GM21576 (cell line): Measurements from ENCODE around the gene MYH9.
"Not testable (repeated sequence)": the region's sequence is repeated elsewhere in the genome, so short reads cannot be mapped to it uniquely, and the experiment has no call there.

Experiments used
- ATAC-seq: cut with Tn5 transposase; IDR thresholded peaks from one replicate; pipeline ENCODE4 v1.9.1; 2021; ENCODE audit warnings: mild to moderate bottlenecking, moderate library complexity; ENCODE audit not compliant: unreplicated experiment

Gene MYH9

GRCh38 chr22:36280379-36280778 lies 107.4 kb downstream of the MYH9 start:
- no peak for ATAC-seq

- ATAC-seq, result no peak
Measured at GRCh38 chr22:36279219-36279666, 108.5 kb downstream of the MYH9 start.

- no peak for ATAC-seq
Measured at GRCh38 chr22:36277482-36278291, 110.1 kb downstream of the MYH9 start.

GRCh38 chr22:36274531-36274930 lies 113.2 kb downstream of the MYH9 start:
- no peak for ATAC-seq

- ATAC-seq, result not testable (repeated sequence)
Measured at GRCh38 chr22:36271951-36272350, 115.8 kb downstream of the MYH9 start.

- not testable (repeated sequence) for ATAC-seq
Measured at GRCh38 chr22:36271231-36271630, 116.5 kb downstream of the MYH9 start.

- no peak for ATAC-seq
Measured at GRCh38 chr22:36267896-36268485, 119.8 kb downstream of the MYH9 start.

GRCh38 chr22:36267058-36267457 lies 120.7 kb downstream of the MYH9 start:
- no peak for ATAC-seq

GRCh38 chr22:36263886-36264664 lies 123.7 kb downstream of the MYH9 start:
- ATAC-seq, result not testable (repeated sequence)

- not testable (repeated sequence) for ATAC-seq
Measured at GRCh38 chr22:36263216-36263673, 124.5 kb downstream of the MYH9 start.

- not testable (repeated sequence) for ATAC-seq
Measured at GRCh38 chr22:36262307-36262706, 125.5 kb downstream of the MYH9 start.

GRCh38 chr22:36261675-36262074 lies 126.1 kb downstream of the MYH9 start:
- not testable (repeated sequence) for ATAC-seq

GRCh38 chr22:36259615-36260300 lies 128.0 kb downstream of the MYH9 start:
- ATAC-seq, result no peak

- no peak for ATAC-seq
Measured at GRCh38 chr22:36258701-36259614, 128.8 kb downstream of the MYH9 start.

GRCh38 chr22:36257948-36258670 lies 129.7 kb downstream of the MYH9 start:
- no peak for ATAC-seq

- ATAC-seq, result no peak
Measured at GRCh38 chr22:36257308-36257707, 130.5 kb downstream of the MYH9 start.

GRCh38 chr22:36256478-36256877 lies 131.3 kb downstream of the MYH9 start:
- ATAC-seq, result no peak

- not testable (repeated sequence) for ATAC-seq
Measured at GRCh38 chr22:36255572-36255971, 132.2 kb downstream of the MYH9 start.
